HEK293 (cell line): Measurements from ENCODE around the gene NMB.
A peak's percentile ranks its signal among the peaks of the same experiment; 100 is the strongest.

Source experiments
- AEBP2 ChIP-seq: fragments of 450-650 bp; formaldehyde crosslinking; IDR thresholded peaks from 2 replicates; pipeline ENCODE4 v1.5.1; 2016; ENCODE audit warnings: missing biosample characterization, missing genetic modification characterization, borderline replicate concordance
- GLIS2 ChIP-seq: fragments of 450-650 bp; formaldehyde crosslinking; IDR thresholded peaks from 2 replicates; pipeline ENCODE4 v1.5.1; 2016; ENCODE audit warnings: missing biosample characterization, missing genetic modification characterization
- HIC1 ChIP-seq: fragments of 450-650 bp; formaldehyde crosslinking; IDR thresholded peaks from 2 replicates; pipeline ENCODE4 v1.5.1; 2016; ENCODE audit warnings: missing biosample characterization, missing genetic modification characterization
- HOXD13 ChIP-seq: sonication (generic); formaldehyde crosslinking; IDR thresholded peaks from 2 replicates; pipeline ENCODE4 v1.8.0; 2022; ENCODE audit warnings: missing genetic modification reagents, borderline replicate concordance
- KLF17 ChIP-seq: fragments of 450-650 bp; formaldehyde crosslinking; IDR thresholded peaks from 2 replicates; pipeline ENCODE4 v1.5.1; 2016; ENCODE audit warnings: missing biosample characterization, missing genetic modification characterization
- MYNN ChIP-seq: fragments of 450-650 bp; formaldehyde crosslinking; IDR thresholded peaks from 2 replicates; pipeline ENCODE4 v1.5.1; 2016; ENCODE audit warnings: missing biosample characterization, missing genetic modification characterization, borderline replicate concordance
- MZF1 ChIP-seq: fragments of 450-650 bp; formaldehyde crosslinking; IDR thresholded peaks from 2 replicates; pipeline ENCODE4 v1.5.1; 2017; ENCODE audit warnings: missing biosample characterization, missing genetic modification characterization, borderline replicate concordance
- OSR2 ChIP-seq: fragments of 450-650 bp; formaldehyde crosslinking; IDR thresholded peaks from 2 replicates; pipeline ENCODE4 v1.5.1; 2016; ENCODE audit warnings: missing biosample characterization, missing genetic modification characterization
- PRDM2 ChIP-seq: fragments of 450-650 bp; formaldehyde crosslinking; IDR thresholded peaks from 2 replicates; pipeline ENCODE4 v1.5.1; 2016; ENCODE audit warnings: missing biosample characterization, missing genetic modification characterization, borderline replicate concordance
- PRDM4 ChIP-seq: fragments of 450-650 bp; formaldehyde crosslinking; IDR thresholded peaks from 2 replicates; pipeline ENCODE4 v1.5.1; 2017; ENCODE audit warnings: missing biosample characterization, missing genetic modification characterization
- SP2 ChIP-seq: fragments of 450-650 bp; formaldehyde crosslinking; IDR thresholded peaks from 2 replicates; pipeline ENCODE4 v1.5.1; 2016; ENCODE audit warnings: missing biosample characterization, missing genetic modification characterization
- SP7 ChIP-seq: fragments of 450-650 bp; formaldehyde crosslinking; IDR thresholded peaks from 2 replicates; pipeline ENCODE4 v1.5.1; 2016; ENCODE audit warnings: missing biosample characterization, missing genetic modification characterization
- ZBTB7A ChIP-seq: fragments of 450-650 bp; formaldehyde crosslinking; IDR thresholded peaks from 2 replicates; pipeline ENCODE4 v1.5.1; 2016; ENCODE audit warnings: low read depth, missing biosample characterization, missing genetic modification characterization
- ZNF112 ChIP-seq: fragments of 450-650 bp; formaldehyde crosslinking; IDR thresholded peaks from 2 replicates; pipeline ENCODE4 v1.5.0; 2017; ENCODE audit warnings: missing biosample characterization, missing genetic modification characterization
- ZNF114 ChIP-seq: fragments of 450-650 bp; formaldehyde crosslinking; IDR thresholded peaks from 2 replicates; pipeline ENCODE4 v1.5.0; 2017; ENCODE audit warnings: missing biosample characterization, missing genetic modification characterization
- ZNF121 ChIP-seq: fragments of 450-650 bp; formaldehyde crosslinking; IDR thresholded peaks from 2 replicates; pipeline ENCODE4 v1.5.1; 2016; ENCODE audit warnings: missing biosample characterization, missing genetic modification characterization
- ZNF202 ChIP-seq: fragments of 450-650 bp; formaldehyde crosslinking; IDR thresholded peaks from 2 replicates; pipeline ENCODE4 v1.5.1; 2016; ENCODE audit warnings: missing biosample characterization, missing genetic modification characterization, borderline replicate concordance
- ZNF223 ChIP-seq: fragments of 450-650 bp; formaldehyde crosslinking; IDR thresholded peaks from 2 replicates; pipeline ENCODE4 v1.5.1; 2016; ENCODE audit warnings: missing biosample characterization, missing genetic modification characterization
- ZNF266 ChIP-seq: fragments of 450-650 bp; formaldehyde crosslinking; IDR thresholded peaks from 2 replicates; pipeline ENCODE4 v1.5.1; 2016; ENCODE audit warnings: missing biosample characterization, missing genetic modification characterization, low read depth
- ZNF341 ChIP-seq: fragments of 450-650 bp; formaldehyde crosslinking; IDR thresholded peaks from 2 replicates; pipeline ENCODE4; 2016; ENCODE audit warnings: low read depth, missing biosample characterization, missing genetic modification characterization
- ZNF404 ChIP-seq: fragments of 450-650 bp; formaldehyde crosslinking; IDR thresholded peaks from 2 replicates; pipeline ENCODE4 v1.5.1; 2017; ENCODE audit warnings: missing biosample characterization, missing genetic modification characterization
- ZNF558 ChIP-seq: fragments of 450-650 bp; formaldehyde crosslinking; IDR thresholded peaks from 2 replicates; pipeline ENCODE4 v1.5.1; 2016; ENCODE audit warnings: missing biosample characterization, missing genetic modification characterization
- ZNF560 ChIP-seq: fragments of 450-650 bp; formaldehyde crosslinking; IDR thresholded peaks from 2 replicates; pipeline ENCODE4 v1.5.1; 2017; ENCODE audit warnings: missing biosample characterization, missing genetic modification characterization, borderline replicate concordance
- ZNF621 ChIP-seq: fragments of 450-650 bp; formaldehyde crosslinking; IDR thresholded peaks from 2 replicates; pipeline ENCODE4 v1.5.1; 2017; ENCODE audit warnings: missing biosample characterization, missing genetic modification characterization
- ZNF670 ChIP-seq: fragments of 450-650 bp; formaldehyde crosslinking; IDR thresholded peaks from 2 replicates; pipeline ENCODE4 v1.5.1; 2016; ENCODE audit warnings: missing biosample characterization, missing genetic modification characterization, low read depth
- ZNF677 ChIP-seq: fragments of 450-650 bp; IDR thresholded peaks from 2 replicates; pipeline ENCODE4 v1.5.0; 2018; ENCODE audit warnings: missing biosample characterization, mild to moderate bottlenecking, missing genetic modification characterization, moderate library complexity
- ZNF768 ChIP-seq: fragments of 450-650 bp; formaldehyde crosslinking; IDR thresholded peaks from 2 replicates; pipeline ENCODE4 v1.5.1; 2018; ENCODE audit warnings: missing biosample characterization, mild to moderate bottlenecking, missing genetic modification characterization
- ZNF785 ChIP-seq: fragments of 450-650 bp; formaldehyde crosslinking; IDR thresholded peaks from 2 replicates; pipeline ENCODE4 v1.5.1; 2016; ENCODE audit warnings: missing biosample characterization, missing genetic modification characterization
- ZSCAN30 ChIP-seq: fragments of 450-650 bp; IDR thresholded peaks from 2 replicates; pipeline ENCODE4 v1.5.1; 2018; ENCODE audit warnings: missing biosample characterization, mild to moderate bottlenecking, missing genetic modification characterization, moderate library complexity

Gene NMB

GRCh38 chr15:84629033-84629432 lies 29.0 kb downstream of the NMB start (continued):
- TF ChIP-seq KLF17 (tag by site-specific recombination) (no peak), ZNF560 (tag by site-specific recombination) (peak; percentile 72; the same call in 1 of the 2 replicates), ZSCAN30 (no peak), HIC1 (tag by site-specific recombination) (no peak), ZNF768 (no peak), ZNF112 (no peak), SP2 (tag by site-specific recombination) (no peak), ZNF114 (tag by site-specific recombination) (no peak), ZNF121 (no peak), ZNF621 (tag by site-specific recombination) (no peak), ZNF785 (no peak), ZNF404 (peak; percentile 63; the same call in 1 of the 2 replicates), ZNF341 (tag by site-specific recombination) (peak; percentile 41; the same call in 1 of the 2 replicates), ZNF558 (tag by site-specific recombination) (peak; percentile 89), SP7 (tag by site-specific recombination) (no peak), GLIS2 (no peak), PRDM2 (tag by site-specific recombination) (no peak), ZNF266 (tag by site-specific recombination) (0 out of 2 replicates have a peak, but pooled peaks have one; percentile 67), MYNN (no peak), ZNF677 (tag by site-specific recombination) (no peak), ZNF202 (tag by site-specific recombination) (peak; percentile 65; the same call in 1 of the 2 replicates), HOXD13 (CRISPR knock-in tag) (no peak), PRDM4 (tag by site-specific recombination) (no peak), MZF1 (tag by site-specific recombination) (peak; percentile 32; the same call in 1 of the 2 replicates), ZBTB7A (no peak), ZNF223 (tag by site-specific recombination) (0 out of 2 replicates have a peak, but pooled peaks have one; percentile 56), ZNF670 (tag by site-specific recombination) (no peak), AEBP2 (tag by site-specific recombination) (peak; percentile 80; the same call in 1 of the 2 replicates), OSR2 (tag by site-specific recombination) (no peak)
